ENCODE measurements around the gene SCG5.
"Not testable (repeated sequence)": the region's sequence is repeated elsewhere in the genome, so short reads cannot be mapped to it uniquely, and the experiment has no call there.

The SCG5 gene

GRCh38 chr15:32641517-32642059 lies at the start of gene SCG5:
Gene SCG5 (plus strand): TSS chr15:32641710. CDS start chr15:32643593, 1,883 bp downstream.
- DNase-seq, result no peak

GRCh38 chr15:32593151-32593550 lies 48.4 kb upstream of the SCG5 start, which contains the start of gene GOLGA8N:
Gene GOLGA8N (plus strand): TSS chr15:32593456.
- not testable (repeated sequence) for DNase-seq

- not testable (repeated sequence) for DNase-seq
These were observed 32.0 kb upstream of the SCG5 start for GRCh38 chr15:32609518-32609917.

GRCh38 chr15:32610719-32611118 lies 30.8 kb upstream of the SCG5 start:
- not testable (repeated sequence) for DNase-seq

- DNase-seq, result not testable (repeated sequence)
These were observed 26.8 kb upstream of the SCG5 start for GRCh38 chr15:32614712-32615050.

GRCh38 chr15:32615051-32615870 lies 26.2 kb upstream of the SCG5 start, which contains the start of gene ARHGAP11A:
Gene ARHGAP11A (plus strand): TSS chr15:32615504. CDS start chr15:32616212, 708 bp downstream.
- not testable (repeated sequence) for DNase-seq

- DNase-seq, result not testable (repeated sequence)
These were observed 25.6 kb upstream of the SCG5 start for GRCh38 chr15:32615871-32616426.

GRCh38 chr15:32636410-32636809 lies 5.1 kb upstream of the SCG5 start:
- DNase-seq, result no peak

GRCh38 chr15:32636908-32637567 lies 4.5 kb upstream of the SCG5 start:
- DNase-seq, result no peak

- no peak for DNase-seq
These were observed 3.8 kb upstream of the SCG5 start for GRCh38 chr15:32637704-32638103.

GRCh38 chr15:32642667-32643435 lies 1.3 kb downstream of the SCG5 start:
- DNase-seq, result no peak

- DNase-seq, result no peak
These were observed 2.5 kb downstream of the SCG5 start for GRCh38 chr15:32643907-32644445.

GRCh38 chr15:32646291-32646690 lies 4.8 kb downstream of the SCG5 start:
- DNase-seq, result no peak

GRCh38 chr15:32649342-32649741 lies 7.8 kb downstream of the SCG5 start:
- DNase-seq, result no peak

- peak in 1 of 4 experiments; percentile 2 for DNase-seq
These were observed 9.8 kb downstream of the SCG5 start for GRCh38 chr15:32651229-32651837.

GRCh38 chr15:32652178-32652577 lies 10.7 kb downstream of the SCG5 start:
- DNase-seq, result no peak

- DNase-seq, result no peak
These were observed 14.6 kb downstream of the SCG5 start for GRCh38 chr15:32656091-32656490.

- no peak for DNase-seq
These were observed 15.0 kb downstream of the SCG5 start for GRCh38 chr15:32656496-32656895.

- no peak for DNase-seq
These were observed 15.8 kb downstream of the SCG5 start for GRCh38 chr15:32657198-32657883.

GRCh38 chr15:32657941-32658340 lies 16.4 kb downstream of the SCG5 start:
- no peak for DNase-seq

Measured in activated CD4-positive, CD25-positive, alpha-beta regulatory T cell (primary cell).